ENCODE measurements around the gene GPAT3.

The GPAT3 gene

DNA sequence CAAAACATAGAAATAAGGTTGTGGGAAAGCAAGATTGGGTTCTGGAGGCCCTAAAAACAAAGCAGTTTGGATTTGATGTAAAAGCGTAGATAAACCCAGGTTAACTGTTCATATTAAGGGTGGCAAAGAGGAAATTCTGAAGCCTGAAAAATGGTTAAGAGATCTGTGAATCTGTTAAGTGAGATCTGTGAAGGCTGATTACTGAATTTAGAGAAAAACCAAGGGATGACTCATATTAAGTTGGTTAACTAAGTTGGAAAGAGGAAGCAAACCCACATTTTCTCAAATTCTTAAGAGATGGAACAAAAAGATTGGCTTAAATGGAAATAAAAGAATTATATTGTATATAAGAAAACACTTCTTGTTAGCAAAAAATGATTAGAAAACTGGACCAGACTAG is 22.8 kb downstream of the GPAT3 start:
- no peak for TF ChIP-seq ZNF394 (tag by site-specific recombination; IDR thresholded peaks at IDR 0.05; ENCODE audit: borderline replicate concordance)
- TF ChIP-seq, protein P1, sequence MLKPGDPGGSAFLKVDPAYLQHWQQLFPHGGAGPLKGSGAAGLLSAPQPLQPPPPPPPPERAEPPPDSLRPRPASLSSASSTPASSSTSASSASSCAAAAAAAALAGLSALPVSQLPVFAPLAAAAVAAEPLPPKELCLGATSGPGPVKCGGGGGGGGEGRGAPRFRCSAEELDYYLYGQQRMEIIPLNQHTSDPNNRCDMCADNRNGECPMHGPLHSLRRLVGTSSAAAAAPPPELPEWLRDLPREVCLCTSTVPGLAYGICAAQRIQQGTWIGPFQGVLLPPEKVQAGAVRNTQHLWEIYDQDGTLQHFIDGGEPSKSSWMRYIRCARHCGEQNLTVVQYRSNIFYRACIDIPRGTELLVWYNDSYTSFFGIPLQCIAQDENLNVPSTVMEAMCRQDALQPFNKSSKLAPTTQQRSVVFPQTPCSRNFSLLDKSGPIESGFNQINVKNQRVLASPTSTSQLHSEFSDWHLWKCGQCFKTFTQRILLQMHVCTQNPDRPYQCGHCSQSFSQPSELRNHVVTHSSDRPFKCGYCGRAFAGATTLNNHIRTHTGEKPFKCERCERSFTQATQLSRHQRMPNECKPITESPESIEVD (tag by site-specific recombination; IDR thresholded peaks at IDR 0.05) = peak; percentile 39; the same call in 1 of the 2 replicates
- ChIA-PET POLR2A (no interaction called here), CTCF (interaction anchor here (0.6 kb wide), 1 partner anchor 1458 kb away, joined by 7 read pairs; no protein-coding TSS in a partner anchor)
- no peaks in the 10 kb centered on the region for H3K9me3 ChIP-seq (ENCODE audit: control insufficient read depth, insufficient read depth, low read depth, low read length)
- H3K4me1 ChIP-seq (ENCODE audit: control insufficient read depth, insufficient read depth, low read length) = 0 out of 2 replicates have a peak, but pooled peaks cover 5% of the 10 kb centered on the region
- H3K27ac ChIP-seq (ENCODE audit: extremely low read depth, low read depth, low read length) = no peak overlapping the region
- H3K36me3 ChIP-seq (ENCODE audit: control insufficient read depth in 2 of 2, insufficient read depth in 1 of 2, low read length in 2 of 2) = no peaks in the 10 kb centered on the region
- no peak overlapping the region for H3K4me3 ChIP-seq (ENCODE audit: low read depth, low read length)

- H3K9me3 ChIP-seq (ENCODE audit: control insufficient read depth, insufficient read depth, low read depth, low read length) = no peaks in the 10 kb centered on the region
- H3K36me3 ChIP-seq (ENCODE audit: control insufficient read depth in 2 of 2, insufficient read depth in 1 of 2, low read length in 2 of 2) = no peaks in the 10 kb centered on the region
- ChIA-PET CTCF (interaction anchor here (1.6 kb wide), 1 partner anchor 12 kb away, joined by 6 read pairs; no protein-coding TSS in a partner anchor), POLR2A (no interaction called here)
- TF ChIP-seq ZNF571 (tag by site-specific recombination; IDR thresholded peaks at IDR 0.05) = no peak
- TF ChIP-seq, protein P2, sequence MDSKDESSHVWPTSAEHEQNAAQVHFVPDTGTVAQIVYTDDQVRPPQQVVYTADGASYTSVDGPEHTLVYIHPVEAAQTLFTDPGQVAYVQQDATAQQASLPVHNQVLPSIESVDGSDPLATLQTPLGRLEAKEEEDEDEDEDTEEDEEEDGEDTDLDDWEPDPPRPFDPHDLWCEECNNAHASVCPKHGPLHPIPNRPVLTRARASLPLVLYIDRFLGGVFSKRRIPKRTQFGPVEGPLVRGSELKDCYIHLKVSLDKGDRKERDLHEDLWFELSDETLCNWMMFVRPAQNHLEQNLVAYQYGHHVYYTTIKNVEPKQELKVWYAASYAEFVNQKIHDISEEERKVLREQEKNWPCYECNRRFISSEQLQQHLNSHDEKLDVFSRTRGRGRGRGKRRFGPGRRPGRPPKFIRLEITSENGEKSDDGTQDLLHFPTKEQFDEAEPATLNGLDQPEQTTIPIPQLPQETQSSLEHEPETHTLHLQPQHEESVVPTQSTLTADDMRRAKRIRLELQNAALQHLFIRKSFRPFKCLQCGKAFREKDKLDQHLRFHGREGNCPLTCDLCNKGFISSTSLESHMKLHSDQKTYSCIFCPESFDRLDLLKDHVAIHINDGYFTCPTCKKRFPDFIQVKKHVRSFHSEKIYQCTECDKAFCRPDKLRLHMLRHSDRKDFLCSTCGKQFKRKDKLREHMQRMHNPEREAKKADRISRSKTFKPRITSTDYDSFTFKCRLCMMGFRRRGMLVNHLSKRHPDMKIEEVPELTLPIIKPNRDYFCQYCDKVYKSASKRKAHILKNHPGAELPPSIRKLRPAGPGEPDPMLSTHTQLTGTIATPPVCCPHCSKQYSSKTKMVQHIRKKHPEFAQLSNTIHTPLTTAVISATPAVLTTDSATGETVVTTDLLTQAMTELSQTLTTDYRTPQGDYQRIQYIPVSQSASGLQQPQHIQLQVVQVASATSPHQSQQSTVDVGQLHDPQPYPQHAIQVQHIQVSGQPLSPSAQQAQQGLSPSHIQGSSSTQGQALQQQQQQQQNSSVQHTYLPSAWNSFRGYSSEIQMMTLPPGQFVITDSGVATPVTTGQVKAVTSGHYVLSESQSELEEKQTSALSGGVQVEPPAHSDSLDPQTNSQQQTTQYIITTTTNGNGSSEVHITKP (tag by site-specific recombination; IDR thresholded peaks at IDR 0.05) = peak; percentile 87
- TF ChIP-seq ZNF514 (tag by site-specific recombination; IDR thresholded peaks at IDR 0.05) = no peak
- 0 out of 2 replicates have a peak, but pooled peaks cover 5% of the 10 kb centered on the region for H3K4me1 ChIP-seq (ENCODE audit: control insufficient read depth, insufficient read depth, low read length)
- H3K27ac ChIP-seq (ENCODE audit: extremely low read depth, low read depth, low read length) = no peak overlapping the region
- H3K4me3 ChIP-seq (ENCODE audit: low read depth, low read length) = no peak overlapping the region
Measured at GRCh38 chr4:83560523-83560922, 24.6 kb downstream of the GPAT3 start.

DNA sequence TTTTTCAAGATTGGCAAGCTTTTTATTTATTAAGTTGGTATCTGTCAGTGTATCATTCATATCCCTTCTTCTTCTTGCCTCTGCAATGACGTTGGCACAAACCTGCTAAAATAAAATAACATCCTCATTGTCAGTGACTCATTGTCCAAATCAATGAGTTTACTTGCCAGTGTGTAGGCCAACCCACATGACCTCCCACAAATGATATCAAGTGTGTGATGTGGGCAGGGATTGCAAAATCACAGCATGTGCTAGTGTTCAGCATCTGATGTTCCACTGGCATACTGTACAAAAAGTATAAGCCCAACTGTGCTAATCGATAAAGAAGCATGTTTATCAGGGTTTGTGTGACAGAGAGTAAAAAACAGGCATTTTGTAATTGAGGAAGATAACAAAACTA is 25.5 kb downstream of the GPAT3 start:
- ChIA-PET CTCF (interaction anchor here (0.8 kb wide), 1 partner anchor 43 kb away, joined by 4 read pairs; no protein-coding TSS in a partner anchor), POLR2A (no interaction called here)
- Histone ChIP-seq H3K9me3 (ENCODE audit: control insufficient read depth, insufficient read depth, low read depth, low read length) (no peaks in the 10 kb centered on the region), H3K27ac (ENCODE audit: extremely low read depth, low read depth, low read length) (no peak overlapping the region), H3K36me3 (ENCODE audit: control insufficient read depth in 2 of 2, insufficient read depth in 1 of 2, low read length in 2 of 2) (no peaks in the 10 kb centered on the region), H3K4me1 (ENCODE audit: control insufficient read depth, insufficient read depth, low read length) (no peaks in the 10 kb centered on the region), H3K4me3 (ENCODE audit: low read depth, low read length) (no peak overlapping the region)
- TF ChIP-seq ZNF560 (tag by site-specific recombination; IDR thresholded peaks at IDR 0.05; ENCODE audit: borderline replicate concordance) (no peak), ZNF202 (tag by site-specific recombination; IDR thresholded peaks at IDR 0.05; ENCODE audit: borderline replicate concordance) (no peak), BCL11A (tag by site-specific recombination; IDR thresholded peaks at IDR 0.05; ENCODE audit: low read depth) (no peak), ZNF514 (tag by site-specific recombination; IDR thresholded peaks at IDR 0.05) (no peak), SALL2 (tag by site-specific recombination; IDR thresholded peaks at IDR 0.05; ENCODE audit: borderline replicate concordance) (no peak), ZFHX2 (tag by site-specific recombination; conservative IDR thresholded peaks at IDR 0.05) (peak; percentile 97), ZBTB7A (tag by site-specific recombination; IDR thresholded peaks at IDR 0.05; ENCODE audit: low read depth) (no peak), ZNF777 (tag by site-specific recombination; IDR thresholded peaks at IDR 0.05; ENCODE audit: borderline replicate concordance) (no peak), ZNF529 (tag by site-specific recombination; IDR thresholded peaks at IDR 0.05; ENCODE audit: insufficient replicate concordance) (no peak), ZBTB21 (tag by site-specific recombination; IDR thresholded peaks at IDR 0.05) (no peak), SP7 (tag by site-specific recombination; IDR thresholded peaks at IDR 0.05) (peak; percentile 46), IKZF3 (tag by site-specific recombination; IDR thresholded peaks at IDR 0.05) (no peak), ZNF660 (tag by site-specific recombination; IDR thresholded peaks at IDR 0.05) (peak; percentile 48; the same call in 1 of the 2 replicates), PBX3 (CRISPR knock-in tag; IDR thresholded peaks at IDR 0.05) (no peak)
- TF ChIP-seq, protein P3, sequence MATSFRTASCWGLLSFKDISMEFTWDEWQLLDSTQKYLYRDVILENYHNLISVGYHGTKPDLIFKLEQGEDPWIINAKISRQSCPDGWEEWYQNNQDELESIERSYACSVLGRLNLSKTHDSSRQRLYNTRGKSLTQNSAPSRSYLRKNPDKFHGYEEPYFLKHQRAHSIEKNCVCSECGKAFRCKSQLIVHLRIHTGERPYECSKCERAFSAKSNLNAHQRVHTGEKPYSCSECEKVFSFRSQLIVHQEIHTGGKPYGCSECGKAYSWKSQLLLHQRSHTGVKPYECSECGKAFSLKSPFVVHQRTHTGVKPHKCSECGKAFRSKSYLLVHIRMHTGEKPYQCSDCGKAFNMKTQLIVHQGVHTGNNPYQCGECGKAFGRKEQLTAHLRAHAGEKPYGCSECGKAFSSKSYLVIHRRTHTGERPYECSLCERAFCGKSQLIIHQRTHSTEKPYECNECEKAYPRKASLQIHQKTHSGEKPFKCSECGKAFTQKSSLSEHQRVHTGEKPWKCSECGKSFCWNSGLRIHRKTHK (tag by site-specific recombination; IDR thresholded peaks at IDR 0.05) = no peak
